Measurements from ENCODE around the gene MED13L.

GRCh38 chr12:115926037-115926670, 351.3 kb downstream of the MED13L start:
- no peak for TF ChIP-seq CTCF (IDR thresholded peaks at IDR 0.05)
- no peak for TF ChIP-seq POLR2A (IDR thresholded peaks at IDR 0.05)

Measured in testis (tissue), 2 donors.